Ascending aorta (tissue), 2 donors: Measurements from ENCODE around the gene MAP7D2. TPM values are rescaled to one million over a fixed set of nuclear protein-coding genes. Genes with fewer than 3 reads are reported as not detected.

Experiments
- DNase-seq, 2 donors: peaks; one replicate each; pipeline ENCODE4 v3.0.0-alpha.2; 2019; ENCODE audit warnings: low spot score in 2 of 2
- H3K27ac ChIP-seq, 2 donors: fragments of 200-600 bp; sonication (generic); one replicate each; pipeline ENCODE4 v1.5.1; 2016 to 2017; ENCODE audit warnings: mild to moderate bottlenecking in 1 of 2
- H3K27me3 ChIP-seq: fragments of 200-600 bp; sonication (generic); one replicate; pipeline ENCODE4 v1.5.1; 2017
- H3K36me3 ChIP-seq, 2 donors: fragments of 200-600 bp; sonication (generic); one replicate each; pipeline ENCODE4 v1.5.1; 2016
- H3K4me1 ChIP-seq, 2 donors: fragments of 200-600 bp; sonication (generic); one replicate each; pipeline ENCODE4 v1.5.1; 2016 to 2017; ENCODE audit warnings: mild to moderate bottlenecking in 1 of 2
- H3K4me3 ChIP-seq, 2 donors: fragments of 200-600 bp; sonication (generic); one replicate each; pipeline ENCODE4 v1.5.1; 2016 to 2017; ENCODE audit warnings: mild to moderate bottlenecking in 1 of 2
- H3K9me3 ChIP-seq, 2 donors: fragments of 200-600 bp; sonication (generic); one replicate each; pipeline ENCODE4 v1.5.1; 2016
- CTCF ChIP-seq, 3 experiments: fragments of 200-600 bp in 2 of 3; fragments of 450-650 bp in 1 of 3; sonication (generic) in 2 of 3; IDR thresholded peaks; one replicate each; pipeline ENCODE4 v1.5.1; 2016 to 2019; ENCODE audit warnings: antibody characterized with exemption in 3 of 3, mild to moderate bottlenecking in 1 of 3, moderate library complexity in 1 of 3
- intact Hi-C: fragments of 100-400 bp; cut with DNase I; formaldehyde crosslinking; loops from one replicate; pipeline ENCODE4 v1.15.1; 2023
- total RNA-seq: library from RNA; depleted of rRNA; stranded (reverse); fragments of >200 nt; gene quantifications from one replicate; pipeline ENCODE4 v1.1.0, GENCODE V29; 2016

Gene MAP7D2
- total RNA-seq, 1 donor from 2014 or later: not detected

- no peak for TF ChIP-seq CTCF (IDR thresholded peaks at IDR 0.05)
- Histone ChIP-seq H3K4me3 (peak overlapping the region; percentile 92 to 98), H3K9me3 (no peaks in the 10 kb centered on the region), H3K4me1 (peaks cover 0 to 11% of the 10 kb centered on the region in 2 donors), H3K36me3 (peaks cover 17 to 23% of the 10 kb centered on the region in 2 donors), H3K27ac (peak overlapping the region in 1 of 2 donors; percentile 95), H3K27me3 (no peaks in the 10 kb centered on the region)
- no peak for DNase-seq
- intact Hi-C loops: loop anchor here (10.0 kb wide), 1 partner anchor 146 kb away; the partner anchor contains the start of gene BCLAF3
Observed at GRCh38 chrX:20140420-20140819, 23.7 kb upstream of the MAP7D2 start.

- intact Hi-C loops: loop anchor here (10.0 kb wide), 1 partner anchor 145 kb away; the partner anchor contains the start of gene BCLAF3
- Histone ChIP-seq H3K4me3 (peak overlapping the region; percentile 92 to 98), H3K27me3 (no peaks in the 10 kb centered on the region), H3K27ac (no peak overlapping the region), H3K9me3 (no peaks in the 10 kb centered on the region), H3K4me1 (peaks cover 0 to 11% of the 10 kb centered on the region in 2 donors), H3K36me3 (peaks cover 17 to 28% of the 10 kb centered on the region in 2 donors)
- no peak for DNase-seq
- TF ChIP-seq CTCF (IDR thresholded peaks at IDR 0.05): no peak
Observed at GRCh38 chrX:20139966-20140365, 23.3 kb upstream of the MAP7D2 start.

- TF ChIP-seq CTCF (IDR thresholded peaks at IDR 0.05): no peak
- Histone ChIP-seq H3K4me3 (no peak overlapping the region), H3K27ac (no peak overlapping the region), H3K36me3 (peaks cover 47 to 67% of the 10 kb centered on the region in 2 donors), H3K4me1 (peaks cover 0 to 11% of the 10 kb centered on the region in 2 donors), H3K9me3 (no peaks in the 10 kb centered on the region), H3K27me3 (no peaks in the 10 kb centered on the region)
- intact Hi-C loops: no loop called here
- no peak for DNase-seq
Observed at GRCh38 chrX:20135944-20136343, 19.2 kb upstream of the MAP7D2 start.

GRCh38 chrX:20132666-20133065 lies 16.0 kb upstream of the MAP7D2 start:
- Histone ChIP-seq H3K4me3 (no peak overlapping the region), H3K27me3 (no peaks in the 10 kb centered on the region), H3K4me1 (no peaks in the 10 kb centered on the region), H3K27ac (no peak overlapping the region), H3K9me3 (no peaks in the 10 kb centered on the region), H3K36me3 (peaks cover 52 to 86% of the 10 kb centered on the region in 2 donors)
- intact Hi-C loops: no loop called here
- DNase-seq: no peak
- TF ChIP-seq CTCF (IDR thresholded peaks at IDR 0.05): no peak

- H3K4me1 ChIP-seq: no peaks in the 10 kb centered on the region
- no peak overlapping the region for H3K4me3 ChIP-seq
- intact Hi-C loops: no loop called here
- no peaks in the 10 kb centered on the region for H3K27me3 ChIP-seq
- DNase-seq: no peak
- TF ChIP-seq CTCF (IDR thresholded peaks at IDR 0.05): no peak
- H3K9me3 ChIP-seq: no peaks in the 10 kb centered on the region
- peaks cover 39 to 68% of the 10 kb centered on the region in 2 donors for H3K36me3 ChIP-seq
- no peak overlapping the region for H3K27ac ChIP-seq
Observed at GRCh38 chrX:20130357-20130756, 13.7 kb upstream of the MAP7D2 start.

- no peaks in the 10 kb centered on the region for H3K4me1 ChIP-seq
- TF ChIP-seq CTCF (IDR thresholded peaks at IDR 0.05): no peak
- H3K9me3 ChIP-seq: no peaks in the 10 kb centered on the region
- H3K4me3 ChIP-seq: no peak overlapping the region
- H3K27ac ChIP-seq: no peak overlapping the region
- no peaks in the 10 kb centered on the region for H3K27me3 ChIP-seq
- DNase-seq: no peak
- intact Hi-C loops: loop anchor here (10.0 kb wide), 1 partner anchor 225 kb away; no protein-coding TSS in a partner anchor
- peaks cover 44 to 66% of the 10 kb centered on the region in 2 donors for H3K36me3 ChIP-seq
Observed at GRCh38 chrX:20129547-20129946, 12.8 kb upstream of the MAP7D2 start.
